PC-3 (cell line): Measurements from ENCODE around the gene IL1R2. TPM values are rescaled to one million over a fixed set of nuclear protein-coding genes. Genes with fewer than 3 reads are reported as not detected.

Experiments
- ATAC-seq: fragments of 200-7000 bp; cut with Tn5 transposase; 2 replicates; pipeline ENCODE4 v1.9.1; 2020; ENCODE audit warnings: mild to moderate bottlenecking, moderate library complexity
- BruUV-seq: library from RNA; stranded (reverse); fragments of 400-500 nt; replicated peaks from 2 replicates; lab custom pipeline; 2021; lab: Mats Ljungman, UMichigan
- CTCF ChIA-PET: fragments of 300-600 bp; sonication (Branson Sonifier 250); formaldehyde crosslinking; loops from one replicate; lab custom pipeline; 2022; ENCODE audit warnings: antibody characterized with exemption; lab: Charles Lee
- POLR2A ChIA-PET: fragments of 300-600 bp; sonication (Branson Sonifier 250); formaldehyde crosslinking; loops from one replicate; lab custom pipeline; 2022; ENCODE audit warnings: antibody characterized with exemption; ENCODE audit not compliant: unreplicated experiment; lab: Charles Lee
- DNase-seq: peaks from one replicate; pipeline ENCODE4 v3.0.0-alpha.2; 2015
- H2AFZ ChIP-seq: fragments of 300-600 bp; sonication (generic); 2 replicates; pipeline ENCODE4 v1.6.0; 2016; ENCODE audit warnings: antibody characterized with exemption, low read length
- H3F3A ChIP-seq: fragments of 300-600 bp; sonication (generic); one replicate; pipeline ENCODE4 v1.6.0; 2017; ENCODE audit warnings: antibody characterized with exemption, low read length, control low read depth, mild to moderate bottlenecking; ENCODE audit not compliant: unreplicated experiment
- H3K27ac ChIP-seq: fragments of 300-600 bp; sonication (generic); 2 replicates; pipeline ENCODE4 v1.5.1; 2016; ENCODE audit warnings: mild to moderate bottlenecking, low read length
- H3K27me3 ChIP-seq: fragments of 300-600 bp; sonication (generic); 2 replicates; pipeline ENCODE4 v1.6.1; 2016; ENCODE audit warnings: low read length, mixed read lengths
- H3K36me3 ChIP-seq: fragments of 300-600 bp; sonication (generic); 2 replicates; pipeline ENCODE4 v1.6.1; 2016; ENCODE audit warnings: low read depth, mixed run types, low read length, mixed read lengths
- H3K4me1 ChIP-seq: fragments of 300-600 bp; sonication (generic); 2 replicates; pipeline ENCODE4 v1.5.1; 2016; ENCODE audit warnings: low read length; ENCODE audit not compliant: insufficient read depth
- H3K4me2 ChIP-seq: fragments of 300-600 bp; sonication (generic); 2 replicates; pipeline ENCODE4 v1.6.0; 2016; ENCODE audit warnings: low read length
- H3K4me3 ChIP-seq: fragments of 300-600 bp; sonication (generic); 2 replicates; pipeline ENCODE4 v1.5.1; 2016; ENCODE audit warnings: mild to moderate bottlenecking, low read length, mixed read lengths
- H3K79me2 ChIP-seq: fragments of 300-600 bp; sonication (generic); 2 replicates; pipeline ENCODE4 v1.6.1; 2017; ENCODE audit warnings: low read length, mixed read lengths
- H3K9ac ChIP-seq: fragments of 300-600 bp; sonication (generic); 2 replicates; pipeline ENCODE4 v1.6.0; 2016; ENCODE audit warnings: mild to moderate bottlenecking, low read length
- H3K9me2 ChIP-seq: fragments of 300-600 bp; sonication (generic); replicated peaks from 2 replicates; pipeline ENCODE4 v1.6.1; 2016; ENCODE audit warnings: mixed run types, low read length, mixed read lengths
- H3K9me3 ChIP-seq: fragments of 300-600 bp; sonication (generic); 2 replicates; pipeline ENCODE4 v1.6.1; 2016; ENCODE audit warnings: low read length, mixed read lengths
- H4K20me1 ChIP-seq: fragments of 300-600 bp; sonication (generic); 2 replicates; pipeline ENCODE4 v1.6.1; 2016; ENCODE audit warnings: low read length, mixed read lengths
- CTCF ChIP-seq: fragments of 300-600 bp; sonication (generic); conservative IDR thresholded peaks from 2 replicates; pipeline ENCODE4 v1.5.1; 2017; ENCODE audit warnings: antibody characterized with exemption, low read depth, mild to moderate bottlenecking, low read length
- EZH2 ChIP-seq: fragments of 300-600 bp; sonication (generic); IDR thresholded peaks from one replicate; pipeline ENCODE4 v1.6.1; 2017; ENCODE audit warnings: antibody characterized with exemption, mild to moderate bottlenecking, low read length; ENCODE audit not compliant: unreplicated experiment
- EZH2phosphoT487 ChIP-seq: fragments of 300-600 bp; sonication (generic); IDR thresholded peaks from 2 replicates; pipeline ENCODE4 v1.6.1; 2018; ENCODE audit warnings: mild to moderate bottlenecking, antibody characterized with exemption, low read length, borderline replicate concordance
- intact Hi-C: fragments of 100-400 bp; cut with micrococcal nuclease; formaldehyde crosslinking; loops from 2 replicates; pipeline ENCODE4 v1.9.0; 2023
- total RNA-seq: library from RNA; depleted of rRNA; stranded (reverse); fragments of >200 nt; gene quantifications from 2 replicates; pipeline ENCODE4 v1.2.3, GENCODE V29; 2014

IL1R2 gene
- total RNA-seq, 1 experiment from 2014 or later: 6.0 TPM

DNA sequence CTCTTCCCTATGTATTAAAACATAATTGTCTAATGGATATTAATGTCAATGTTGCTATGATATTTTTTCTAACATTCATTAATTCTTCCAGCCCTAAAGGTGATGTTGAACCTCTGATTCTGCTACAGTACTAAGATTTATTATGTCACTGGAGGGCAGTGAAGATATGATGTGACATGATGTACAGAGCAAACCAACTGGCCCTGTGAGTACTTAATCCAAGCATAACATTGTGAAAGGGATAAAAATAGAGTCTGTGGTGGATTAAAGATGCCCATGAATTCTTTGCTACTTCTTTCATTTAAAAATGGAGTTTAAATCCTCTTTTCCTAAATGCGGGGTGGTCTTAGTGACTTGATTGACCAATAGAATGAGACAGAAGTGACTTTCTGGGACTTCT, 51.8 kb downstream of the IL1R2 start:
- Histone ChIP-seq H3K9ac (no peak overlapping the region), H3K4me2 (no peak overlapping the region), H3K4me3 (no peak overlapping the region), H3K79me2 (no peaks in the 10 kb centered on the region), H2AFZ (no peak overlapping the region), H3K4me1 (no peaks in the 10 kb centered on the region), H3K27me3 (peaks cover 5% of the 10 kb centered on the region; the same call in 1 of the 2 replicates), H4K20me1 (no peaks in the 10 kb centered on the region), H3K27ac (no peak overlapping the region), H3K9me2 (no peaks in the 10 kb centered on the region), H3K36me3 (no peaks in the 10 kb centered on the region), H3K9me3 (no peaks in the 10 kb centered on the region), H3F3A (no peaks in the 10 kb centered on the region)
- DNase-seq (no peak), ATAC-seq (no peak)
- intact Hi-C loops: no loop called here
- ChIA-PET CTCF (no interaction called here), POLR2A (no interaction called here)
- TF ChIP-seq CTCF (no peak), EZH2phosphoT487 (no peak), EZH2 (no peak)
- BruUV-seq: no TSS peak

- no peaks in the 10 kb centered on the region for H3K9me3 ChIP-seq
- no peaks in the 10 kb centered on the region for H4K20me1 ChIP-seq
- no peaks in the 10 kb centered on the region for H3F3A ChIP-seq
- CTCF ChIA-PET: no interaction called here
- no peak overlapping the region for H2AFZ ChIP-seq
- no peaks in the 10 kb centered on the region for H3K36me3 ChIP-seq
- H3K4me1 ChIP-seq: no peaks in the 10 kb centered on the region
- no peak for DNase-seq
- no peaks in the 10 kb centered on the region for H3K9me2 ChIP-seq
- ATAC-seq: no peak
- no peak for TF ChIP-seq EZH2
- no peak for TF ChIP-seq EZH2phosphoT487
- no peak for TF ChIP-seq CTCF
- no peaks in the 10 kb centered on the region for H3K79me2 ChIP-seq
- no TSS peak for BruUV-seq
- H3K4me2 ChIP-seq: no peak overlapping the region
- intact Hi-C loops: no loop called here
- H3K9ac ChIP-seq: no peak overlapping the region
- POLR2A ChIA-PET: no interaction called here
- H3K4me3 ChIP-seq: no peak overlapping the region
- peaks cover 5% of the 10 kb centered on the region; the same call in 1 of the 2 replicates for H3K27me3 ChIP-seq
- H3K27ac ChIP-seq: no peak overlapping the region
These were observed 52.6 kb downstream of the IL1R2 start for GRCh38 chr2:102044235-102044896.

DNA sequence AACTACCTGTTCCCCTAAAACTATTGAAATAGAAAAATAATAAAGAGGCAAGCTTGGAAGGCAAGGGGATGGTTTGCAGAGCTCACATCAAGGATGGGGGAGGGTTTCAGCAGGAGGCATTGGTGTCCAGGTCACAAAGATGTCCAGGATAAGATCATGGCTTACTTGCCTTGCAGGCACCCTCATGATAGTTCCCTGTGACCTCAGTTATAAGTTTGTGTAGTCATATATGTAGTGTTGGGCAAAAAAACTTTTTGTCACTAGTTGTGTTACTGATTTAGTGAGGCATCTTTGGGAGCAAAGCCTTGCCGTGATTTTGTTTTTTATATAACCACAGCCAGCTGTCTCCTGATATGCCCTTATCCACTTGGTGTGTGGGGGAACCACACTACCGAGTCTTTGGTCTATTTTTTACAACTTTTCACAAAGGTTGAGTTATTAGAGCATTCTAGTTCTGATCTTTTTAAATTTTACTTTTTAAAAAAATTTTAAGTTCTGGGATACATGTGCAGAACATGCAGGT, 53.3 kb downstream of the IL1R2 start:
- H3K9me2 ChIP-seq: no peaks in the 10 kb centered on the region
- no peak for TF ChIP-seq EZH2phosphoT487
- no peak for TF ChIP-seq CTCF
- TF ChIP-seq EZH2: no peak
- ATAC-seq (no peak), DNase-seq (no peak)
- POLR2A ChIA-PET: no interaction called here
- no peak overlapping the region for H3K4me2 ChIP-seq
- H3K9ac ChIP-seq: no peak overlapping the region
- H2AFZ ChIP-seq: no peak overlapping the region
- intact Hi-C loops: no loop called here
- H3K27ac ChIP-seq: no peak overlapping the region
- no peaks in the 10 kb centered on the region for H3K4me1 ChIP-seq
- no peaks in the 10 kb centered on the region for H3F3A ChIP-seq
- CTCF ChIA-PET: no interaction called here
- no peaks in the 10 kb centered on the region for H3K9me3 ChIP-seq
- H3K27me3 ChIP-seq: peaks cover 5% of the 10 kb centered on the region; the same call in 1 of the 2 replicates
- no peaks in the 10 kb centered on the region for H4K20me1 ChIP-seq
- BruUV-seq: no TSS peak
- H3K79me2 ChIP-seq: no peaks in the 10 kb centered on the region
- H3K4me3 ChIP-seq: no peak overlapping the region
- no peaks in the 10 kb centered on the region for H3K36me3 ChIP-seq
